ENCODE results near the gene SAE1.

The SAE1 gene

GRCh38 chr19:47130589-47131227, at the start of gene SAE1:
Gene SAE1 (plus strand): TSS chr19:47130835. CDS start chr19:47130931, 96 bp downstream.
- Mint-ChIP-seq H3K4me3 (peak within 1 kb of the TSS; percentile 99), H3K4me1 (peaks cover 53% of the 10 kb centered on the region), H3K9me3 (peaks cover 3% of the 10 kb centered on the region), H3K27ac (peak within 1 kb of the TSS; percentile 100), H3K36me3 (peaks cover 58% of the 10 kb centered on the region)
- peak; percentile 94 for ATAC-seq
- peak; percentile 90 to 98 for DNase-seq (ENCODE audit: low spot score in 2 of 2)

GRCh38 chr19:47081095-47081494, 49.5 kb upstream of the SAE1 start:
- no peaks in the 10 kb centered on the region for H3K9me3 Mint-ChIP-seq
- no peak for DNase-seq (ENCODE audit: low spot score in 2 of 2)
- H3K36me3 Mint-ChIP-seq, result peaks cover 100% of the 10 kb centered on the region
- no peak overlapping the region for H3K27ac Mint-ChIP-seq
- ATAC-seq, result no peak
- H3K4me1 Mint-ChIP-seq, result peaks cover 6% of the 10 kb centered on the region
- H3K4me3 Mint-ChIP-seq, result no peak overlapping the region

GRCh38 chr19:47082493-47082892, 48.1 kb upstream of the SAE1 start:
- H3K36me3 Mint-ChIP-seq, result peaks cover 100% of the 10 kb centered on the region

GRCh38 chr19:47084879-47085439, 45.7 kb upstream of the SAE1 start:
- H3K27ac Mint-ChIP-seq, result peak overlapping the region; percentile 71
- no peak for DNase-seq (ENCODE audit: low spot score in 2 of 2)
- peaks cover 8% of the 10 kb centered on the region for H3K4me1 Mint-ChIP-seq
- H3K4me3 Mint-ChIP-seq, result no peak overlapping the region
- no peaks in the 10 kb centered on the region for H3K9me3 Mint-ChIP-seq
- H3K36me3 Mint-ChIP-seq, result peaks cover 100% of the 10 kb centered on the region
- no peak for ATAC-seq

More at GRCh38 chr19:47082493-47082892, 48.1 kb upstream of the SAE1 start:
- Mint-ChIP-seq H3K4me3 (no peak overlapping the region), H3K9me3 (no peaks in the 10 kb centered on the region), H3K27ac (no peak overlapping the region), H3K4me1 (peaks cover 6% of the 10 kb centered on the region)
- ATAC-seq (no peak), DNase-seq (ENCODE audit: low spot score in 2 of 2) (no peak)

- Mint-ChIP-seq H3K4me3 (no peak overlapping the region), H3K36me3 (peaks cover 100% of the 10 kb centered on the region), H3K27ac (peak overlapping the region; percentile 76), H3K9me3 (no peaks in the 10 kb centered on the region), H3K4me1 (peaks cover 13% of the 10 kb centered on the region)
- no peak for DNase-seq (ENCODE audit: low spot score in 2 of 2)
- no peak for ATAC-seq
Observed at GRCh38 chr19:47086280-47086679, 44.4 kb upstream of the SAE1 start.

GRCh38 chr19:47089767-47090350, 40.8 kb upstream of the SAE1 start:
- H3K4me3 Mint-ChIP-seq, result peak overlapping the region; percentile 38
- H3K4me1 Mint-ChIP-seq, result peaks cover 39% of the 10 kb centered on the region
- H3K27ac Mint-ChIP-seq, result peak overlapping the region; percentile 61
- H3K36me3 Mint-ChIP-seq, result peaks cover 100% of the 10 kb centered on the region
- H3K9me3 Mint-ChIP-seq, result no peaks in the 10 kb centered on the region
- DNase-seq (ENCODE audit: low spot score in 2 of 2), result no peak
- ATAC-seq, result no peak

GRCh38 chr19:47093254-47093653, 37.4 kb upstream of the SAE1 start:
- Mint-ChIP-seq H3K4me3 (peak overlapping the region; percentile 95), H3K27ac (peak overlapping the region; percentile 100), H3K36me3 (peaks cover 73% of the 10 kb centered on the region), H3K4me1 (peaks cover 65% of the 10 kb centered on the region), H3K9me3 (no peaks in the 10 kb centered on the region)
- ATAC-seq, result no peak
- DNase-seq (ENCODE audit: low spot score in 2 of 2), result no peak

GRCh38 chr19:47093841-47094240, 36.8 kb upstream of the SAE1 start:
- Mint-ChIP-seq H3K9me3 (no peaks in the 10 kb centered on the region), H3K4me3 (peak overlapping the region; percentile 95), H3K27ac (peak overlapping the region; percentile 100), H3K4me1 (peaks cover 71% of the 10 kb centered on the region), H3K36me3 (peaks cover 70% of the 10 kb centered on the region)
- peak; percentile 94 for ATAC-seq
- peak; percentile 42 to 85 for DNase-seq (ENCODE audit: low spot score in 2 of 2)

GRCh38 chr19:47094557-47095475, 35.8 kb upstream of the SAE1 start:
- ATAC-seq, result peak; percentile 75
- peak; percentile 41 to 88 for DNase-seq (ENCODE audit: low spot score in 2 of 2)
- Mint-ChIP-seq H3K27ac (peak overlapping the region; percentile 100), H3K4me1 (peaks cover 71% of the 10 kb centered on the region), H3K9me3 (no peaks in the 10 kb centered on the region), H3K4me3 (peak overlapping the region; percentile 95), H3K36me3 (peaks cover 70% of the 10 kb centered on the region)

GRCh38 chr19:47095476-47096099, 35.0 kb upstream of the SAE1 start:
- peaks cover 70% of the 10 kb centered on the region for H3K36me3 Mint-ChIP-seq

GRCh38 chr19:47096100-47096704, 34.4 kb upstream of the SAE1 start:
- Mint-ChIP-seq H3K4me3 (peak overlapping the region; percentile 95), H3K4me1 (peaks cover 65% of the 10 kb centered on the region), H3K9me3 (no peaks in the 10 kb centered on the region), H3K36me3 (peaks cover 68% of the 10 kb centered on the region), H3K27ac (peak overlapping the region; percentile 100)
- DNase-seq (ENCODE audit: low spot score in 2 of 2) (no peak), ATAC-seq (no peak)

More at GRCh38 chr19:47095476-47096099, 35.0 kb upstream of the SAE1 start:
- peaks cover 70% of the 10 kb centered on the region for H3K4me1 Mint-ChIP-seq
- peak overlapping the region; percentile 95 for H3K4me3 Mint-ChIP-seq
- peak overlapping the region; percentile 100 for H3K27ac Mint-ChIP-seq
- ATAC-seq, result no peak
- H3K9me3 Mint-ChIP-seq, result no peaks in the 10 kb centered on the region
- DNase-seq (ENCODE audit: low spot score in 2 of 2), result no peak

GRCh38 chr19:47096721-47097120, 33.9 kb upstream of the SAE1 start:
- Mint-ChIP-seq H3K36me3 (peaks cover 68% of the 10 kb centered on the region), H3K4me3 (no peak overlapping the region), H3K9me3 (no peaks in the 10 kb centered on the region), H3K4me1 (peaks cover 66% of the 10 kb centered on the region), H3K27ac (peak overlapping the region; percentile 100)
- DNase-seq (ENCODE audit: low spot score in 2 of 2), result no peak
- no peak for ATAC-seq

GRCh38 chr19:47097396-47098201, 33.0 kb upstream of the SAE1 start:
- H3K27ac Mint-ChIP-seq, result peak overlapping the region; percentile 100

GRCh38 chr19:47098608-47099007, 32.0 kb upstream of the SAE1 start:
- peaks cover 53% of the 10 kb centered on the region for H3K36me3 Mint-ChIP-seq
- no peak overlapping the region for H3K4me3 Mint-ChIP-seq
- peaks cover 60% of the 10 kb centered on the region for H3K4me1 Mint-ChIP-seq
- no peak for DNase-seq (ENCODE audit: low spot score in 2 of 2)
- peak overlapping the region; percentile 65 for H3K27ac Mint-ChIP-seq
- no peak for ATAC-seq
- H3K9me3 Mint-ChIP-seq, result no peaks in the 10 kb centered on the region

More at GRCh38 chr19:47097396-47098201, 33.0 kb upstream of the SAE1 start:
- Mint-ChIP-seq H3K36me3 (peaks cover 64% of the 10 kb centered on the region), H3K4me3 (no peak overlapping the region), H3K9me3 (no peaks in the 10 kb centered on the region), H3K4me1 (peaks cover 67% of the 10 kb centered on the region)
- DNase-seq (ENCODE audit: low spot score in 2 of 2) (no peak), ATAC-seq (no peak)

Data from stimulated activated effector memory CD8-positive, alpha-beta T cell treated with anti-CD3 and anti-CD28 coated beads, Interleukin-12 subunit alpha, Interleukin-12 subunit beta, amount 100 ng/mL, for 72 hours (primary cell).